ENCODE results near the gene CDKN2D. TPM values are rescaled to one million over a fixed set of nuclear protein-coding genes. Genes with fewer than 3 reads are reported as not detected.
"Not testable (repeated sequence)": the region's sequence is repeated elsewhere in the genome, so short reads cannot be mapped to it uniquely, and the experiment has no call there.

CDKN2D gene
- total RNA-seq, 1 donor from 2014 or later: 13.1 TPM

GRCh38 chr19:10532457-10532856 lies 36.3 kb downstream of the CDKN2D start:
- ATAC-seq (no peak), DNase-seq (no peak)
- no peaks in the 10 kb centered on the region for H3K9me3 ChIP-seq
- no peaks in the 10 kb centered on the region for H3K4me1 ChIP-seq
- no peak for TF ChIP-seq CTCF (IDR thresholded peaks at IDR 0.05)
- intact Hi-C loops (cut with DNase I): no loop called here
- no peak overlapping the region for H3K27ac ChIP-seq
- H3K27me3 ChIP-seq (ENCODE audit: low read depth): peaks cover 4% of the 10 kb centered on the region
- no peak overlapping the region for H3K4me3 ChIP-seq
- H3K36me3 ChIP-seq: no peaks in the 10 kb centered on the region

- intact Hi-C loops (cut with DNase I); H3K36me3 ChIP-seq; ATAC-seq; DNase-seq; H3K27ac ChIP-seq; H3K4me3 ChIP-seq; H3K9me3 ChIP-seq; H3K4me1 ChIP-seq; H3K27me3 ChIP-seq (ENCODE audit: low read depth): not testable (repeated sequence)
Observed at GRCh38 chr19:10526887-10527286, 41.9 kb downstream of the CDKN2D start.

- no peak for TF ChIP-seq CTCF (IDR thresholded peaks at IDR 0.05)
- intact Hi-C loops (cut with DNase I): no loop called here
- no peak for ATAC-seq
Observed at GRCh38 chr19:10525636-10526035, 43.1 kb downstream of the CDKN2D start.

GRCh38 chr19:10523135-10523636 lies 45.6 kb downstream of the CDKN2D start:
- no peak overlapping the region for H3K4me3 ChIP-seq
- no peak for ATAC-seq
- no peak overlapping the region for H3K27ac ChIP-seq
- DNase-seq: no peak
- intact Hi-C loops (cut with DNase I): no loop called here
- peaks cover 5% of the 10 kb centered on the region for H3K4me1 ChIP-seq
- peaks cover 29% of the 10 kb centered on the region for H3K27me3 ChIP-seq (ENCODE audit: low read depth)
- TF ChIP-seq CTCF (IDR thresholded peaks at IDR 0.05): no peak
- no peaks in the 10 kb centered on the region for H3K36me3 ChIP-seq
- H3K9me3 ChIP-seq: no peaks in the 10 kb centered on the region

More at GRCh38 chr19:10525636-10526035, 43.1 kb downstream of the CDKN2D start:
- H3K36me3 ChIP-seq: no peaks in the 10 kb centered on the region
- no peak overlapping the region for H3K4me3 ChIP-seq
- H3K4me1 ChIP-seq: no peaks in the 10 kb centered on the region
- H3K27ac ChIP-seq: no peak overlapping the region
- no peak for DNase-seq
- no peaks in the 10 kb centered on the region for H3K9me3 ChIP-seq
- H3K27me3 ChIP-seq (ENCODE audit: low read depth): peaks cover 5% of the 10 kb centered on the region

GRCh38 chr19:10521461-10522171 lies 47.2 kb downstream of the CDKN2D start:
- TF ChIP-seq CTCF (IDR thresholded peaks at IDR 0.05): no peak
- DNase-seq (no peak), ATAC-seq (no peak)
- H3K4me3 ChIP-seq: no peak overlapping the region
- H3K27me3 ChIP-seq (ENCODE audit: low read depth): peaks cover 44% of the 10 kb centered on the region
- no peak overlapping the region for H3K27ac ChIP-seq
- intact Hi-C loops (cut with DNase I): no loop called here
- H3K36me3 ChIP-seq: no peaks in the 10 kb centered on the region
- H3K4me1 ChIP-seq: peaks cover 20% of the 10 kb centered on the region
- H3K9me3 ChIP-seq: no peaks in the 10 kb centered on the region

- no peak for DNase-seq
- peaks cover 51% of the 10 kb centered on the region for H3K27me3 ChIP-seq (ENCODE audit: low read depth)
- ATAC-seq: no peak
Observed at GRCh38 chr19:10520652-10521318, 48.0 kb downstream of the CDKN2D start.

More at GRCh38 chr19:10520652-10521318, 48.0 kb downstream of the CDKN2D start:
- H3K36me3 ChIP-seq: no peaks in the 10 kb centered on the region
- no peak for TF ChIP-seq CTCF (IDR thresholded peaks at IDR 0.05)
- H3K27ac ChIP-seq: no peak overlapping the region
- intact Hi-C loops (cut with DNase I): no loop called here
- H3K4me1 ChIP-seq: peaks cover 20% of the 10 kb centered on the region
- H3K9me3 ChIP-seq: no peaks in the 10 kb centered on the region
- no peak overlapping the region for H3K4me3 ChIP-seq
